SK-N-SH (cell line): ENCODE results near the gene GSPT2.

Experiments
- RAD21 ChIP-seq: IDR thresholded peaks from 2 replicates; pipeline ENCODE4 v1.6.1; 2012; ENCODE audit warnings: mild to moderate bottlenecking, low read length
- SMC3 ChIP-seq: IDR thresholded peaks from 2 replicates; pipeline ENCODE4 v1.6.1; 2012; ENCODE audit warnings: low read depth, low read length, improper control_type of control experiment

DNA sequence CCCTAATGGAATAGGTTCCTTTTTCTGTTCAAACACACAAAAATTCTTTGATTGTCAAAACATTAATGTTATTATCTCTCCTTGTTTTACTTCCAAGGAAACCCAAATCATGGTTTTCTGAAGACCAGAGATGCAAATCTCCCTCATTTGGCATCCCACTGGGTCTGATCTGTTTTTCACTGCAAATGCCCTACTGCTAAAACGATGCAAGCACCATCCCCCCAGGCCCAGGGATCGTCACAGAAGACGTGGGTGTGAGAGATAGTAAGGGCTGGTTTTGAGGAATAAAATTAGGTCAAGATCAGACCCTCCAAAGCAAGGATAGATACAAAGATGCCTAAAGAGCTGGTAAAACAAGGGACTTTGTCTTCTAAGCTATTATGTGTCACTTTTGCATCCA is 33.6 kb downstream of the GSPT2 start:
- TF ChIP-seq RAD21: no peak
- TF ChIP-seq SMC3: no peak
